H9 (cell line): ENCODE results near the gene DUSP16. TPM values are rescaled to one million over a fixed set of nuclear protein-coding genes. Genes with fewer than 3 reads are reported as not detected.

Source experiments
- DNase-seq: peaks from one replicate; pipeline ENCODE4 v3.0.0-alpha.2; 2017
- H2AFZ ChIP-seq: one replicate; pipeline ENCODE4 v1.6.1; 2013; ENCODE audit warnings: mild to moderate bottlenecking, low read length, control low read depth, moderate library complexity
- H2AK5ac ChIP-seq: 2 replicates; pipeline ENCODE4 v1.6.1; 2013; ENCODE audit warnings: low read length, control low read depth, mixed read lengths; ENCODE audit not compliant: insufficient read length
- H2BK120ac ChIP-seq: one replicate; pipeline ENCODE4 v1.6.1; 2013; ENCODE audit warnings: low read depth, mild to moderate bottlenecking, low read length, control low read depth, inconsistent platforms; ENCODE audit not compliant: poor library complexity, severe bottlenecking
- H2BK12ac ChIP-seq: 2 replicates; pipeline ENCODE4 v1.6.1; 2013; ENCODE audit warnings: low read length, control low read depth, mixed read lengths, low read depth; ENCODE audit not compliant: insufficient read length
- H2BK15ac ChIP-seq: 2 replicates; pipeline ENCODE4 v1.6.1; 2013; ENCODE audit warnings: low read depth, low read length, control low read depth
- H2BK20ac ChIP-seq: one replicate; pipeline ENCODE4 v1.6.1; 2013; ENCODE audit warnings: low read depth, mild to moderate bottlenecking, low read length, control low read depth, inconsistent platforms; ENCODE audit not compliant: poor library complexity, severe bottlenecking
- H2BK5ac ChIP-seq: 2 replicates; pipeline ENCODE4 v1.6.1; 2013; ENCODE audit warnings: low read length, control low read depth, mixed read lengths; ENCODE audit not compliant: insufficient read length
- H3K14ac ChIP-seq: 2 replicates; pipeline ENCODE4 v1.6.1; 2013; ENCODE audit warnings: low read length, control low read depth; ENCODE audit not compliant: insufficient read depth
- H3K18ac ChIP-seq: 2 replicates; pipeline ENCODE4 v1.6.1; 2013; ENCODE audit warnings: low read depth, mild to moderate bottlenecking, mixed read lengths, low read length, control low read depth; ENCODE audit not compliant: insufficient read length
- H3K23ac ChIP-seq: 2 replicates; pipeline ENCODE4 v1.6.1; 2013; ENCODE audit warnings: low read length, control low read depth, mixed read lengths, low read depth; ENCODE audit not compliant: insufficient read length
- H3K23me2 ChIP-seq: 2 replicates; pipeline ENCODE4 v1.6.1; 2013; ENCODE audit warnings: low read depth, mild to moderate bottlenecking, mixed read lengths, low read length, control low read depth; ENCODE audit not compliant: insufficient read length, poor library complexity, severe bottlenecking
- H3K27ac ChIP-seq: 2 replicates; pipeline ENCODE4 v1.5.1; 2013; ENCODE audit warnings: low read length, control low read depth, mixed read lengths, low read depth; ENCODE audit not compliant: insufficient read length
- H3K27me3 ChIP-seq: 2 replicates; pipeline ENCODE4 v1.6.1; 2013; ENCODE audit warnings: low read length, control low read depth, inconsistent platforms; ENCODE audit not compliant: insufficient read depth
- H3K4ac ChIP-seq: 2 replicates; pipeline ENCODE4 v1.6.1; 2013; ENCODE audit warnings: low read depth, mild to moderate bottlenecking, control low read depth, inconsistent platforms, low read length, moderate library complexity
- H3K4me1 ChIP-seq: 2 replicates; pipeline ENCODE4 v1.6.1; 2013; ENCODE audit warnings: low read length, control low read depth, inconsistent platforms; ENCODE audit not compliant: insufficient read depth
- H3K4me2 ChIP-seq: 2 replicates; pipeline ENCODE4 v1.6.1; 2013; ENCODE audit warnings: low read length, control low read depth, mixed read lengths; ENCODE audit not compliant: insufficient read length, insufficient read depth
- H3K56ac ChIP-seq: 2 replicates; pipeline ENCODE4 v1.6.1; 2013; ENCODE audit warnings: low read depth, mild to moderate bottlenecking, mixed read lengths, low read length, control low read depth; ENCODE audit not compliant: insufficient read length
- H3K79me1 ChIP-seq: 2 replicates; pipeline ENCODE4 v1.6.1; 2013; ENCODE audit warnings: low read depth, mild to moderate bottlenecking, moderate library complexity, low read length, control low read depth, inconsistent platforms; ENCODE audit not compliant: insufficient read depth, poor library complexity, severe bottlenecking
- H3K79me2 ChIP-seq: 2 replicates; pipeline ENCODE4 v1.6.1; 2013; ENCODE audit warnings: low read length, control low read depth, inconsistent platforms; ENCODE audit not compliant: insufficient read depth
- H3K9ac ChIP-seq: 2 replicates; pipeline ENCODE4 v1.6.1; 2013; ENCODE audit warnings: low read length, control low read depth, mixed read lengths; ENCODE audit not compliant: insufficient read length; ENCODE audit errors: extremely low read depth
- H3K9me3 ChIP-seq: one replicate; pipeline ENCODE4 v1.6.1; 2013; ENCODE audit warnings: low read depth, low read length, inconsistent platforms; ENCODE audit not compliant: control insufficient read depth
- H3T11ph ChIP-seq: one replicate; pipeline ENCODE4 v1.6.1; 2013; ENCODE audit warnings: mild to moderate bottlenecking, low read length, control low read depth, inconsistent platforms
- H4K20me1 ChIP-seq: one replicate; pipeline ENCODE4 v1.6.1; 2013; ENCODE audit not compliant: control insufficient read depth, insufficient read length, insufficient read depth
- H4K5ac ChIP-seq: 2 replicates; pipeline ENCODE4 v1.6.1; 2013; ENCODE audit warnings: low read depth, mild to moderate bottlenecking, mixed read lengths, low read length, control low read depth; ENCODE audit not compliant: insufficient read length
- H4K8ac ChIP-seq: replicated peaks from 2 replicates; pipeline ENCODE4 v1.6.1; 2013; ENCODE audit warnings: low read length, control low read depth, mixed read lengths, low read depth; ENCODE audit not compliant: insufficient read length
- H4K91ac ChIP-seq: 2 replicates; pipeline ENCODE4 v1.6.1; 2013; ENCODE audit warnings: low read depth, mild to moderate bottlenecking, moderate library complexity, mixed read lengths, low read length, control low read depth; ENCODE audit not compliant: insufficient read length
- H3K27ac Mint-ChIP-seq, 3 experiments: 2 replicates in 2 of 3; 3 replicates in 1 of 3; pipeline ENCODE4 v1.8.0; 2020 to 2021; ENCODE audit warnings: mixed read lengths in 3 of 3, mild to moderate bottlenecking in 1 of 3, moderate library complexity in 1 of 3
- H3K27me3 Mint-ChIP-seq: 2 replicates; pipeline ENCODE4 v1.8.0; 2021; ENCODE audit warnings: low read depth, mild to moderate bottlenecking, moderate library complexity, mixed read lengths
- H3K36me3 Mint-ChIP-seq, 3 experiments: 2 replicates in 2 of 3; 3 replicates in 1 of 3; pipeline ENCODE4 v1.8.0; 2020 to 2021; ENCODE audit warnings: low read depth in 3 of 3, mixed read lengths in 3 of 3; ENCODE audit not compliant: insufficient read depth in 1 of 3
- H3K4me1 Mint-ChIP-seq, 2 experiments: 2 replicates each; pipeline ENCODE4 v1.8.0; 2020; ENCODE audit warnings: mixed read lengths in 2 of 2
- H3K4me3 Mint-ChIP-seq, 2 experiments: 2 replicates in 1 of 2; 3 replicates in 1 of 2; pipeline ENCODE4 v1.8.0; 2020 to 2021; ENCODE audit warnings: mild to moderate bottlenecking in 2 of 2, mixed read lengths in 2 of 2, moderate library complexity in 1 of 2
- H3K9me3 Mint-ChIP-seq, 2 experiments: 2 replicates in 1 of 2; 3 replicates in 1 of 2; pipeline ENCODE4 v1.8.0; 2020; ENCODE audit warnings: mild to moderate bottlenecking in 2 of 2, mixed read lengths in 2 of 2, moderate library complexity in 1 of 2
- CTCF ChIP-seq: fragments of 200-600 bp; sonication (generic); conservative IDR thresholded peaks from 3 replicates; pipeline ENCODE4 v1.8.0; 2021; ENCODE audit warnings: antibody characterized with exemption, mild to moderate bottlenecking
- WGBS: extraction: QIAGEN DNeasy Blood & Tissue Kit; methylation state at CpG from one replicate; pipeline ENCODE4 v1.1.7; 2013; ENCODE audit warnings: missing lambda C conversion rate, low lambda C conversion rate, mixed read lengths; ENCODE audit not compliant: insufficient read length; ENCODE audit errors: extremely low coverage; 5-methylcytosine and 5-hydroxymethylcytosine counted together
- total RNA-seq: library from RNA; stranded (reverse); gene quantifications from 2 replicates; pipeline ENCODE4 v1.2.1, GENCODE V29; 2021

DUSP16 gene
- total RNA-seq, 1 experiment from 2014 or later, result 64.0 TPM

DNA sequence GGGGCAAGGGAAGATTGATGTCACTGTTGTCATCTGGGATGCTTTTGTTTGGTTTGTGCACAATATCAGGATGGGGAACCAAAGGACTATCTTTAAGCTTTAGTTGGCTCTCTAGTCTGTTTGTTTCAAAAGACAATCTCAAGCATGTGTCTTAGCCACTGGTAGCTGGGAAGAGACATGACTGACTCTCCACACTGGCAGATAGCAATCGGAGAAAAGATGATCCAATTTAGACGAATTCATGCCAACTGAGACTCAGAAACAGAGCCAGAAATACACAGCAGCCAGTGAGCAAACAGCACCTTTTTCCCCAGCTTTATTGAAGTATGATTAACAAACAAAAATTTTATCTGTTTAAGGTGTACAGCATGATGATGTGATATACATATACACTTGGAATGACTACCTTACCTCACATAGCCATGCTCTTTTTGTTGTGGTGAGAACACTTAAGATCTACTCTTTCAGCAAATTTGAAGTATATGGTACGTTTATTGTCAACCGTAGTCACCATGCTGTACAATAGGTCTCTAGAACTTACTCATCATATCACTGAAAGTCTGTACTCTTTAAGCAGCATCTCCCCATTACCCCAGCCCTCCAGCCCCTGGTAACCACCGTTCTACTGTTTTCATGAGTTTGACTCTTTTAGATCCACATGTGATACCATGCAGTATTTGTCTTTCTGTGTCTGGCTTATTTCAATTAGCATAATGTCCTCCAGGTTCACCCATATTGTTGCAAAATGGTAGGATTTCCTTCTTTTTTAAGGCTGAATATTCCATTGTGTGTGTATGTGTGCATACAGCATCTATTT lies 50.6 kb downstream of the DUSP16 start:
- no peak overlapping the region for H4K5ac ChIP-seq
- no peak overlapping the region for H2BK20ac ChIP-seq
- no peak overlapping the region for H4K8ac ChIP-seq
- no peak overlapping the region for H3K14ac ChIP-seq
- no peaks in the 10 kb centered on the region for H3K9me3 Mint-ChIP-seq
- H3K36me3 Mint-ChIP-seq, result peaks cover 4 to 18% (median 17%) of the 10 kb centered on the region in 3 experiments; a peak in 5 of 7 replicates
- no peak overlapping the region for H3K23ac ChIP-seq
- no peak overlapping the region for H3T11ph ChIP-seq
- no peak overlapping the region for H2BK15ac ChIP-seq
- DNase-seq, result no peak
- no peaks in the 10 kb centered on the region for H3K27me3 ChIP-seq
- H2BK5ac ChIP-seq, result no peak overlapping the region
- H3K18ac ChIP-seq, result no peak overlapping the region
- no peak overlapping the region for H4K91ac ChIP-seq
- no peak overlapping the region for H2AFZ ChIP-seq
- H3K4me2 ChIP-seq, result no peak overlapping the region
- H3K23me2 ChIP-seq, result no peaks in the 10 kb centered on the region
- no peak overlapping the region for H3K27ac ChIP-seq
- H3K27me3 Mint-ChIP-seq, result no peaks in the 10 kb centered on the region
- H3K4me1 Mint-ChIP-seq, result peaks cover 42 to 43% of the 10 kb centered on the region in 2 experiments
- H3K9ac ChIP-seq, result no peak overlapping the region
- no CpG with 5 or more reads among the region's 5 CpGs for WGBS
- H3K4me3 Mint-ChIP-seq, result no peak overlapping the region
- no peaks in the 10 kb centered on the region for H3K9me3 ChIP-seq
- no peak overlapping the region for H2BK120ac ChIP-seq
- no peak overlapping the region for H2BK12ac ChIP-seq
- H3K56ac ChIP-seq, result no peak overlapping the region
- H3K4ac ChIP-seq, result no peak overlapping the region
- H2AK5ac ChIP-seq, result no peak overlapping the region
- no peak overlapping the region for H3K27ac Mint-ChIP-seq
- peaks cover 4% of the 10 kb centered on the region for H3K4me1 ChIP-seq
- no peaks in the 10 kb centered on the region for H4K20me1 ChIP-seq
- no peak for TF ChIP-seq CTCF
- H3K79me1 ChIP-seq, result peaks cover 2% of the 10 kb centered on the region
- H3K79me2 ChIP-seq, result peaks cover 6% of the 10 kb centered on the region; the same call in 1 of the 2 replicates
